IMR-90 (cell line): ENCODE data around the gene NLGN1. TPM values are rescaled to one million over a fixed set of nuclear protein-coding genes. Genes with fewer than 3 reads are reported as not detected.

ENCODE experiments used
- ATAC-seq: fragments of 200-7000 bp; cut with Tn5 transposase; 2 replicates; pipeline ENCODE4 v1.9.1; 2020; ENCODE audit warnings: low read depth, mild to moderate bottlenecking, moderate library complexity
- BruUV-seq: library from RNA; stranded (reverse); fragments of 400-500 nt; replicated peaks from 2 replicates; lab custom pipeline; 2021; lab: Mats Ljungman, UMichigan
- CTCF ChIA-PET: fragments of 300-600 bp; formaldehyde crosslinking; extraction: SDS; loops from one replicate; lab custom pipeline; 2021; ENCODE audit warnings: antibody characterized with exemption; lab: Yijun Ruan, JAX
- POLR2A ChIA-PET: fragments of 300-600 bp; sonication (Branson Sonifier 250); formaldehyde crosslinking; loops from one replicate; lab custom pipeline; 2022; ENCODE audit warnings: antibody characterized with exemption; ENCODE audit not compliant: unreplicated experiment; lab: Charles Lee
- DNase-seq: peaks from one replicate; pipeline ENCODE4 v3.0.0; 2013
- H2AFZ ChIP-seq: replicated peaks from 2 replicates; pipeline ENCODE3; 2013; ENCODE audit warnings: low read length, mild to moderate bottlenecking; ENCODE audit not compliant: poor library complexity
- H2AK5ac ChIP-seq: 2 replicates; pipeline ENCODE4 v1.6.1; 2013; ENCODE audit warnings: low read depth, low read length, inconsistent platforms
- H2AK9ac ChIP-seq: replicated peaks from 2 replicates; pipeline ENCODE3; 2013; ENCODE audit warnings: mild to moderate bottlenecking, low read depth, low read length, moderate library complexity; ENCODE audit not compliant: poor library complexity
- H2BK120ac ChIP-seq: 2 replicates; pipeline ENCODE4 v1.6.1; 2013; ENCODE audit warnings: low read depth, low read length, inconsistent platforms
- H2BK15ac ChIP-seq: 3 replicates; pipeline ENCODE4 v1.6.1; 2013; ENCODE audit warnings: low read depth, low read length, inconsistent platforms
- H2BK20ac ChIP-seq: 2 replicates; pipeline ENCODE4 v1.6.1; 2013; ENCODE audit warnings: low read depth, mild to moderate bottlenecking, inconsistent platforms, low read length, moderate library complexity
- H2BK5ac ChIP-seq: 2 replicates; pipeline ENCODE4 v1.6.1; 2013; ENCODE audit warnings: mild to moderate bottlenecking, low read depth, low read length, inconsistent platforms; ENCODE audit not compliant: poor library complexity, severe bottlenecking
- H3K14ac ChIP-seq: replicated peaks from 2 replicates; pipeline ENCODE4 v1.6.1; 2013; ENCODE audit warnings: low read depth, low read length, inconsistent platforms
- H3K18ac ChIP-seq: 2 replicates; pipeline ENCODE4 v1.6.1; 2013; ENCODE audit warnings: low read depth, low read length, control low read depth
- H3K23ac ChIP-seq: 2 replicates; pipeline ENCODE4 v1.6.1; 2013; ENCODE audit warnings: low read depth, low read length, inconsistent platforms
- H3K27ac ChIP-seq: 2 replicates; pipeline ENCODE4 v1.5.1; 2013; ENCODE audit warnings: mild to moderate bottlenecking, control low read depth, low read length; ENCODE audit not compliant: insufficient read depth
- H3K27me3 ChIP-seq: 2 replicates; pipeline ENCODE4 v1.6.1; 2013; ENCODE audit warnings: low read length; ENCODE audit not compliant: control insufficient read depth, insufficient read depth
- H3K36me3 ChIP-seq: 2 replicates; pipeline ENCODE4 v1.6.1; 2013; ENCODE audit warnings: low read length, mixed read lengths; ENCODE audit not compliant: control insufficient read depth, insufficient read depth
- H3K4ac ChIP-seq: 2 replicates; pipeline ENCODE4 v1.6.1; 2013; ENCODE audit warnings: low read depth, low read length, inconsistent platforms
- H3K4me1 ChIP-seq: 2 replicates; pipeline ENCODE4 v1.6.1; 2013; ENCODE audit warnings: low read length, mixed read lengths; ENCODE audit not compliant: control insufficient read depth, insufficient read depth
- H3K4me2 ChIP-seq: 2 replicates; pipeline ENCODE4 v1.6.1; 2013; ENCODE audit warnings: low read depth, mild to moderate bottlenecking, control low read depth, low read length, moderate library complexity
- H3K4me3 ChIP-seq: 2 replicates; pipeline ENCODE4 v1.5.1; 2013; ENCODE audit warnings: low read depth, mild to moderate bottlenecking, control low read depth, low read length, moderate library complexity; ENCODE audit not compliant: insufficient read depth
- H3K56ac ChIP-seq: 2 replicates; pipeline ENCODE4 v1.6.1; 2013; ENCODE audit warnings: low read length, inconsistent platforms; ENCODE audit not compliant: insufficient read depth; ENCODE audit errors: extremely low read depth
- H3K79me1 ChIP-seq, 2 experiments: 2 replicates each; pipeline ENCODE4 v1.6.1; 2013; ENCODE audit warnings: low read length in 2 of 2, inconsistent platforms in 1 of 2, low read depth in 1 of 2
- H3K9ac ChIP-seq: 2 replicates; pipeline ENCODE4 v1.6.1; 2013; ENCODE audit warnings: low read depth, low read length, control low read depth
- H3K9me1 ChIP-seq: 2 replicates; pipeline ENCODE4 v1.6.1; 2013; ENCODE audit warnings: low read length, inconsistent platforms; ENCODE audit not compliant: insufficient read depth
- H3K9me3 ChIP-seq: 2 replicates; pipeline ENCODE4 v1.6.1; 2013; ENCODE audit warnings: low read length; ENCODE audit not compliant: control insufficient read depth, insufficient read depth
- H4K20me1 ChIP-seq: 2 replicates; pipeline ENCODE4 v1.6.1; 2013; ENCODE audit warnings: low read length, inconsistent platforms; ENCODE audit not compliant: insufficient read depth
- H4K5ac ChIP-seq: 2 replicates; pipeline ENCODE4 v1.6.1; 2013; ENCODE audit warnings: mild to moderate bottlenecking, low read depth, low read length, control low read depth
- H4K8ac ChIP-seq, 2 experiments: 2 replicates each; pipeline ENCODE4 v1.6.1; 2013; ENCODE audit warnings: low read depth in 2 of 2, low read length in 2 of 2, control low read depth in 1 of 2, inconsistent platforms in 1 of 2
- H4K91ac ChIP-seq: 2 replicates; pipeline ENCODE4 v1.6.1; 2013; ENCODE audit warnings: low read depth, low read length, inconsistent platforms; ENCODE audit not compliant: insufficient read depth
- BHLHE40 ChIP-seq: fragments of 150-350 bp; IDR thresholded peaks from 2 replicates; pipeline ENCODE4 v1.6.1; 2016; ENCODE audit warnings: mild to moderate bottlenecking, low read depth, low read length
- CEBPB ChIP-seq: IDR thresholded peaks from 2 replicates; pipeline ENCODE4 v1.6.1; 2012; ENCODE audit warnings: low read depth, low read length, improper control_type of control experiment
- CHD1 ChIP-seq: IDR thresholded peaks from 2 replicates; pipeline ENCODE4 v1.6.1; 2012; ENCODE audit warnings: low read depth, low read length, improper control_type of control experiment
- FOS ChIP-seq: fragments of 150-350 bp; IDR thresholded peaks from 2 replicates; pipeline ENCODE4 v1.6.1; 2016; ENCODE audit warnings: low read depth, low read length
- MAZ ChIP-seq: IDR thresholded peaks from 2 replicates; pipeline ENCODE4 v1.6.1; 2012; ENCODE audit warnings: low read depth, mild to moderate bottlenecking, low read length, improper control_type of control experiment, moderate library complexity, borderline replicate concordance
- NFE2L2 ChIP-seq: fragments of 150-350 bp; IDR thresholded peaks from 2 replicates; pipeline ENCODE4 v1.6.1; 2016; ENCODE audit warnings: low read depth, mild to moderate bottlenecking, low read length
- POLR2A ChIP-seq: IDR thresholded peaks from 2 replicates; pipeline ENCODE4 v1.6.1; 2012; ENCODE audit warnings: mild to moderate bottlenecking, low read depth, low read length
- RAD21 ChIP-seq: IDR thresholded peaks from 2 replicates; pipeline ENCODE4 v1.6.1; 2012; ENCODE audit warnings: low read length, improper control_type of control experiment
- SMC3 ChIP-seq: fragments of 150-350 bp; IDR thresholded peaks from 2 replicates; pipeline ENCODE4 v1.6.1; 2016; ENCODE audit warnings: low read depth, mild to moderate bottlenecking, antibody characterized with exemption, low read length, moderate library complexity
- WGBS, 2 experiments: methylation state at CpG; one replicate each; pipeline versions ENCODE4 v1.1.5 to v1.1.7; 2013; ENCODE audit warnings: missing lambda C conversion rate in 2 of 2; ENCODE audit not compliant: insufficient read length in 1 of 2; ENCODE audit errors: extremely low coverage in 2 of 2; 5-methylcytosine and 5-hydroxymethylcytosine counted together
- dilution Hi-C: fragments of 300-500 bp; cut with HindIII; formaldehyde crosslinking; loops from one replicate; pipeline ENCODE4 v1.14.3; 2018; ENCODE audit warnings: low sequenced_read_pairs; ENCODE audit not compliant: unreplicated experiment
- in situ Hi-C: fragments of 300-500 bp; cut with MboI; formaldehyde crosslinking; loops from 3 replicates; pipeline ENCODE4 v1.14.3; 2019; ENCODE audit warnings: low sequenced_read_pairs, inconsistent platforms, mixed read lengths
- intact Hi-C: fragments of 100-400 bp; cut with micrococcal nuclease; formaldehyde crosslinking; loops from 2 replicates; pipeline ENCODE4 v1.10.0; 2022
- polyA plus RNA-seq, 3 experiments: library from polyadenylated mRNA; depleted of rRNA; stranded (reverse); fragments of >200 nt; gene quantifications; 2 replicates each; pipeline ENCODE4 v1.2.3, GENCODE V29; 2012; ENCODE audit warnings: low replicate concordance in 1 of 3
- total RNA-seq: library from RNA; depleted of rRNA; stranded (reverse); fragments of >200 nt; gene quantifications from 2 replicates; pipeline ENCODE4 v1.2.3, GENCODE V29; 2012
- TF ChIP-seq, protein P1 (sequence below): conservative IDR thresholded peaks from 2 replicates; pipeline ENCODE4 v1.5.1; 2012; ENCODE audit warnings: mild to moderate bottlenecking, low read depth, low read length, improper control_type of control experiment
- TF ChIP-seq, protein P2 (sequence below): fragments of 150-350 bp; IDR thresholded peaks from 2 replicates; pipeline ENCODE4 v1.6.1; 2017; ENCODE audit warnings: mild to moderate bottlenecking, antibody characterized with exemption, low read length, low read depth
- TF ChIP-seq, protein P3 (sequence below): fragments of 150-350 bp; IDR thresholded peaks from 2 replicates; pipeline ENCODE4 v1.6.1; 2016; ENCODE audit warnings: low read depth, mild to moderate bottlenecking, low read length, moderate library complexity, borderline replicate concordance

Gene NLGN1
- total and polyA plus RNA-seq, 2 of the 4 experiments (the other 2 are of a cell fraction): 1.8 to 12.5 TPM

DNA sequence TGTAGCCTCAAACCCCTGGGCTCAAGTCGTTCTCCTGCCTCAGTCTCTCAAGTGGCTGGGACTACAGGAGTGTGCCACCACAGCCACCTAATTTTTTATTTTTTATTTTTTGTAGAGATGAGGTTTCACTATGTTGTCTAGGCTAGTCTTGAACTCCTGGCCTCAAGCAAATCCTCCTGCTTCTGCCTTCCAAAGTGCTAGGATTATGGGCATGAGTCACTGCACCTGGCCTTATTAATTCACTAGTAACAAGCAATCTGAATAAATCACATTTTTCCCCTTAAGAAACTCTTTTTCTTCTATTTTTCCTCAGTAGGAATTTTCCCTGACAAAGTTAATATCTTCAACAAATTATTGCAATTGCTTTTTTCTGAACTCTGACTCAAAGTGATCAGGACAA lies 336.9 kb downstream of the NLGN1 start (continued):
- TF ChIP-seq, protein P1, sequence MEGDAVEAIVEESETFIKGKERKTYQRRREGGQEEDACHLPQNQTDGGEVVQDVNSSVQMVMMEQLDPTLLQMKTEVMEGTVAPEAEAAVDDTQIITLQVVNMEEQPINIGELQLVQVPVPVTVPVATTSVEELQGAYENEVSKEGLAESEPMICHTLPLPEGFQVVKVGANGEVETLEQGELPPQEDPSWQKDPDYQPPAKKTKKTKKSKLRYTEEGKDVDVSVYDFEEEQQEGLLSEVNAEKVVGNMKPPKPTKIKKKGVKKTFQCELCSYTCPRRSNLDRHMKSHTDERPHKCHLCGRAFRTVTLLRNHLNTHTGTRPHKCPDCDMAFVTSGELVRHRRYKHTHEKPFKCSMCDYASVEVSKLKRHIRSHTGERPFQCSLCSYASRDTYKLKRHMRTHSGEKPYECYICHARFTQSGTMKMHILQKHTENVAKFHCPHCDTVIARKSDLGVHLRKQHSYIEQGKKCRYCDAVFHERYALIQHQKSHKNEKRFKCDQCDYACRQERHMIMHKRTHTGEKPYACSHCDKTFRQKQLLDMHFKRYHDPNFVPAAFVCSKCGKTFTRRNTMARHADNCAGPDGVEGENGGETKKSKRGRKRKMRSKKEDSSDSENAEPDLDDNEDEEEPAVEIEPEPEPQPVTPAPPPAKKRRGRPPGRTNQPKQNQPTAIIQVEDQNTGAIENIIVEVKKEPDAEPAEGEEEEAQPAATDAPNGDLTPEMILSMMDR: no peak
- TF ChIP-seq RAD21: no peak
- no peak for TF ChIP-seq BHLHE40
- TF ChIP-seq POLR2A: no peak

DNA sequence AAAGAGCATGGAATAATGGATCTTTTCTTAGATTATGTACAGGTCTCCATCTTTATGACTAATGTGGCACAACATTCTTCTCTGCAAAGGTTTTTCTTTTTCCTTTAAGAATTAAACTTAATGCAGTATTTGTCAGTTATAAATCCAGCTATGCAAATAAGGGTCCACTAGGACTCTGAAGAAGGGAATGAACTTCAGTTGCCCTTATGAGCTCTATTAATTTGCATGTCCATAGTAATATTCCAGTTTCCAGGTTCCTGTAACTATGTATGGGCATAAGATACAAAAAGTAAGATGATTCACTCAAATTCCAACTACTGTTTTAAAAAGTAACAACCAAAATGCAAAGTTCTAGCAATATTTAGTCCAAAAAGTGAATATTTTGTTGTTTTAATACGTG lies 337.4 kb downstream of the NLGN1 start:
- Histone ChIP-seq H3K36me3 (no peaks in the 10 kb centered on the region), H3K4me1 (peaks cover 2% of the 10 kb centered on the region; the same call in 1 of the 2 replicates), H2BK15ac (no peak overlapping the region), H3K4ac (no peak overlapping the region), H3K14ac (no peak overlapping the region), H3K4me2 (no peak overlapping the region), H3K27me3 (no peaks in the 10 kb centered on the region), H4K8ac (no peak overlapping the region), H2BK5ac (no peak overlapping the region), H4K91ac (no peak overlapping the region), H3K23ac (no peak overlapping the region), H2AFZ (no peak overlapping the region), H4K5ac (no peak overlapping the region), H4K20me1 (no peaks in the 10 kb centered on the region), H3K27ac (no peak overlapping the region), H2AK5ac (no peak overlapping the region), H3K79me1 (no peaks in the 10 kb centered on the region), H2AK9ac (no peak overlapping the region), H3K9me3 (no peaks in the 10 kb centered on the region), H3K56ac (no peak overlapping the region), H3K9ac (no peak overlapping the region), H2BK120ac (no peak overlapping the region), H2BK20ac (no peak overlapping the region), H3K9me1 (no peaks in the 10 kb centered on the region), H3K18ac (no peak overlapping the region), H3K4me3 (no peak overlapping the region)
- intact Hi-C loops (loop anchor here (5.0 to 10.0 kb wide), 3 partner anchors 257 to 707 kb away; partner anchors contain the start of gene NLGN1), in situ Hi-C loops (no loop called here), dilution Hi-C loops (no loop called here)
- no TSS peak for BruUV-seq
- ChIA-PET CTCF (no interaction called here), POLR2A (no interaction called here)
- DNase-seq: no peak
- WGBS, 2 experiments: no CpG with 5 or more reads among the region's 1 CpG
- ATAC-seq: no peak
- TF ChIP-seq RAD21 (no peak), NFE2L2 (no peak), MAZ (no peak), CHD1 (no peak), POLR2A (no peak), CEBPB (no peak), FOS (no peak), SMC3 (no peak), BHLHE40 (no peak)
- TF ChIP-seq, protein P2, sequence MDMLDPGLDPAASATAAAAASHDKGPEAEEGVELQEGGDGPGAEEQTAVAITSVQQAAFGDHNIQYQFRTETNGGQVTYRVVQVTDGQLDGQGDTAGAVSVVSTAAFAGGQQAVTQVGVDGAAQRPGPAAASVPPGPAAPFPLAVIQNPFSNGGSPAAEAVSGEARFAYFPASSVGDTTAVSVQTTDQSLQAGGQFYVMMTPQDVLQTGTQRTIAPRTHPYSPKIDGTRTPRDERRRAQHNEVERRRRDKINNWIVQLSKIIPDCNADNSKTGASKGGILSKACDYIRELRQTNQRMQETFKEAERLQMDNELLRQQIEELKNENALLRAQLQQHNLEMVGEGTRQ: no peak
- TF ChIP-seq, protein P3, sequence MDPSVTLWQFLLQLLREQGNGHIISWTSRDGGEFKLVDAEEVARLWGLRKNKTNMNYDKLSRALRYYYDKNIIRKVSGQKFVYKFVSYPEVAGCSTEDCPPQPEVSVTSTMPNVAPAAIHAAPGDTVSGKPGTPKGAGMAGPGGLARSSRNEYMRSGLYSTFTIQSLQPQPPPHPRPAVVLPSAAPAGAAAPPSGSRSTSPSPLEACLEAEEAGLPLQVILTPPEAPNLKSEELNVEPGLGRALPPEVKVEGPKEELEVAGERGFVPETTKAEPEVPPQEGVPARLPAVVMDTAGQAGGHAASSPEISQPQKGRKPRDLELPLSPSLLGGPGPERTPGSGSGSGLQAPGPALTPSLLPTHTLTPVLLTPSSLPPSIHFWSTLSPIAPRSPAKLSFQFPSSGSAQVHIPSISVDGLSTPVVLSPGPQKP: no peak
